Measurements from ENCODE around the gene OAS2.

DNA sequence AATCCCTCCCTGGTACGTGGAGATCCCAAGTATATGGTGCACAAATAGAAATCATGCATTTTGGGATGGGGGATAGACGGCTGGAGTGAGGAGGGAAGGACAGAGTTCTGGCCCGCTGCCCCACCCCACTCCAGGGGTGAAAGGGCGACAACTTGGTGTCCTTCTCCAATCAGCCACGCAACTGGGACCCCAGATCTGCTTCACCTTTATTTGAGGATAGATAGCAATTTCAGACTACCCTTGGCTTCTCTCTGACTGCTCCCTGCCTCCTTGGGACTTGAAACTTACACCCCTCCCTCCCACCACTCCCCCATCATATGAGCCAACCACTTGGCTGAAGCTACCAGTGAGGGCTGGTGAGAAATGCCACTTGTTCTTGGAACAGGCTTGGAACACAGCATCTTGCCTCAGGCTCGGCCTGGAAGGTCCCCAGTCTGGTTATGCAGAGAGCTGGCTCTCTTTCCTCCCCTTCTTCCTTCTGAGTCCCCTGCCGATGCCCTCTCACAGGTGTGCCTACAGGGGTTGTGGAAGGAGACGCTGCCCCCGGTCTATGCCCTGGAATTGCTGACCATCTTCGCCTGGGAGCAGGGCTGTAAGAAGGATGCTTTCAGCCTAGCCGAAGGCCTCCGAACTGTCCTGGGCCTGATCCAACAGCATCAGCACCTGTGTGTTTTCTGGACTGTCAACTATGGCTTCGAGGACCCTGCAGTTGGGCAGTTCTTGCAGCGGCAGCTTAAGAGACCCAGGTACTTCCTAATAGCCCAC is 31.9 kb upstream of the OAS2 start:
- no peak for TF ChIP-seq CTCF (IDR thresholded peaks at IDR 0.05; ENCODE audit: low read depth, low read length)
- TF ChIP-seq, protein P1, sequence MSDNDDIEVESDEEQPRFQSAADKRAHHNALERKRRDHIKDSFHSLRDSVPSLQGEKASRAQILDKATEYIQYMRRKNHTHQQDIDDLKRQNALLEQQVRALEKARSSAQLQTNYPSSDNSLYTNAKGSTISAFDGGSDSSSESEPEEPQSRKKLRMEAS (IDR thresholded peaks at IDR 0.05; ENCODE audit: low read depth, low read length), result no peak
